GM06990 (cell line): ENCODE measurements around the gene BTN3A1.
"Not testable (repeated sequence)": the region's sequence is repeated elsewhere in the genome, so short reads cannot be mapped to it uniquely, and the experiment has no call there.

Experiments used
- DNase-seq: peaks from one replicate; pipeline ENCODE4 v3.0.0-alpha.2; 2011; ENCODE audit not compliant: insufficient read length; ENCODE audit errors: extremely low read depth
- H3K27me3 ChIP-seq: replicated peaks from 2 replicates; pipeline ENCODE4 v1.6.0; 2011; ENCODE audit warnings: low read length; ENCODE audit not compliant: control insufficient read depth, insufficient read depth
- H3K36me3 ChIP-seq: 2 replicates; pipeline ENCODE4 v1.5.1; 2011; ENCODE audit warnings: low read length; ENCODE audit not compliant: control insufficient read depth, insufficient read depth
- H3K4me3 ChIP-seq: replicated peaks from 2 replicates; pipeline ENCODE4 v1.5.1; 2011; ENCODE audit warnings: low read depth, mild to moderate bottlenecking, control low read depth, low read length
- TF ChIP-seq, protein P1 (sequence below): IDR thresholded peaks from 2 replicates; pipeline ENCODE4 v1.5.1; 2011; ENCODE audit warnings: low read length, control low read depth, mild to moderate bottlenecking, inconsistent platforms; ENCODE audit not compliant: insufficient read depth, poor library complexity, severe bottlenecking

The BTN3A1 gene

GRCh38 chr6:26375270-26375669 is 26.8 kb upstream of the BTN3A1 start:
- Histone ChIP-seq H3K4me3 (no peak overlapping the region), H3K27me3 (no peaks in the 10 kb centered on the region), H3K36me3 (peaks cover 11% of the 10 kb centered on the region)
- TF ChIP-seq, protein P1, sequence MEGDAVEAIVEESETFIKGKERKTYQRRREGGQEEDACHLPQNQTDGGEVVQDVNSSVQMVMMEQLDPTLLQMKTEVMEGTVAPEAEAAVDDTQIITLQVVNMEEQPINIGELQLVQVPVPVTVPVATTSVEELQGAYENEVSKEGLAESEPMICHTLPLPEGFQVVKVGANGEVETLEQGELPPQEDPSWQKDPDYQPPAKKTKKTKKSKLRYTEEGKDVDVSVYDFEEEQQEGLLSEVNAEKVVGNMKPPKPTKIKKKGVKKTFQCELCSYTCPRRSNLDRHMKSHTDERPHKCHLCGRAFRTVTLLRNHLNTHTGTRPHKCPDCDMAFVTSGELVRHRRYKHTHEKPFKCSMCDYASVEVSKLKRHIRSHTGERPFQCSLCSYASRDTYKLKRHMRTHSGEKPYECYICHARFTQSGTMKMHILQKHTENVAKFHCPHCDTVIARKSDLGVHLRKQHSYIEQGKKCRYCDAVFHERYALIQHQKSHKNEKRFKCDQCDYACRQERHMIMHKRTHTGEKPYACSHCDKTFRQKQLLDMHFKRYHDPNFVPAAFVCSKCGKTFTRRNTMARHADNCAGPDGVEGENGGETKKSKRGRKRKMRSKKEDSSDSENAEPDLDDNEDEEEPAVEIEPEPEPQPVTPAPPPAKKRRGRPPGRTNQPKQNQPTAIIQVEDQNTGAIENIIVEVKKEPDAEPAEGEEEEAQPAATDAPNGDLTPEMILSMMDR = no peak
- no peak for DNase-seq

GRCh38 chr6:26377719-26378118 is 24.4 kb upstream of the BTN3A1 start:
- peaks cover 10% of the 10 kb centered on the region for H3K36me3 ChIP-seq
- TF ChIP-seq, protein P1 = no peak
- H3K4me3 ChIP-seq = no peak overlapping the region
- H3K27me3 ChIP-seq = no peaks in the 10 kb centered on the region
- no peak for DNase-seq

DNA sequence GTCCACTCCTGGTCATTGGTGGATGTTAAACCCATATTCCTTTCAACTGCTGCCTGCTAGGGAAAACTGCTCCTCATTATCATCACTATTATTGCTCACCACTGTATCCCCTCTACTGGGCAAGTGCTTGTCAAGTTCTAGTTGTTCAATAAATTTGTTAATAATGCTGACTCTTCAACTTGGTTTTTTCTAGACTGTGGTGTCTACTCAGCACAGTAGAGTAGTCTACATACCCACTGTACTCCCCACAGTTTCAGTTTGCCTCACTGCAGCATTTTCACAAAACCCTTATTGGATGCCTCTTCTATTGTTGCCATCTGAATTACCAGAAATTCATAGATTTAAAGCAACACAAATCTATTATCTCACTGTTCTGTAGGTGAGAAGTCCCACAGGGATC is 23.9 kb upstream of the BTN3A1 start:
- not testable (repeated sequence) for DNase-seq, H3K4me3 ChIP-seq, H3K27me3 ChIP-seq
- H3K36me3 ChIP-seq = peaks cover 10% of the 10 kb centered on the region

DNA sequence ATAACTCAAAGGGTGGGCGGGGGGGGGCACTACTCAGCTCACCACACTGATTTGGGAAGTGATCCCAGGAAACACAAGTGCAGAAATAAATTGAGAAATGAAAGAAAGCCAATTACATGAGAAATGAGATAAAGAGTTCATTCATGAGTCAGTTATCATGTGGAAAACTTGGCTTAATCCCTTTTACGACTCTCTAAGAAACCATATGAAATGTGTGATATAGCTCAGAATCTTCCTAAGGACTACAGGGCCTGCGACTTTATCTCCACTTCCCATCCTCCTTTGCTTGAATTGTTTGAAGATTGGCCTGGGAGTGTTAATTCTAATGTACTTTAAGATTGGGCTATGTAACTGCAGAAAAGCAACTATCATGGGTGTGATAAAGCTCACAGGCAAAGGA is 22.8 kb upstream of the BTN3A1 start:
- TF ChIP-seq, protein P1 = no peak
- DNase-seq = no peak
- H3K36me3 ChIP-seq = peaks cover 8% of the 10 kb centered on the region
- H3K4me3 ChIP-seq = no peak overlapping the region
- H3K27me3 ChIP-seq = no peaks in the 10 kb centered on the region

GRCh38 chr6:26379740-26380139 is 22.3 kb upstream of the BTN3A1 start:
- Histone ChIP-seq H3K36me3 (peaks cover 8% of the 10 kb centered on the region), H3K27me3 (no peaks in the 10 kb centered on the region), H3K4me3 (no peak overlapping the region)
- no peak for DNase-seq
- TF ChIP-seq, protein P1 = no peak

GRCh38 chr6:26380256-26380655 is 21.8 kb upstream of the BTN3A1 start:
- H3K4me3 ChIP-seq = no peak overlapping the region
- TF ChIP-seq, protein P1 = no peak
- no peak for DNase-seq
- no peaks in the 10 kb centered on the region for H3K27me3 ChIP-seq
- H3K36me3 ChIP-seq = peaks cover 4% of the 10 kb centered on the region
